Stimulated activated naive CD8-positive, alpha-beta T cell treated with anti-CD3 and anti-CD28 coated beads, Interleukin-15, Interleukin-2, amounts not matched to agents 100 ng/mL and 50 ng/mL, for 24 hours (primary cell): ENCODE measurements around the gene PTGES2.
"Not testable (repeated sequence)": the region's sequence is repeated elsewhere in the genome, so short reads cannot be mapped to it uniquely, and the experiment has no call there.

ENCODE experiments used
- H3K27ac Mint-ChIP-seq: one replicate; pipeline ENCODE4 v1.8.0; 2021; ENCODE audit warnings: mild to moderate bottlenecking, mixed read lengths
- H3K27me3 Mint-ChIP-seq: one replicate; pipeline ENCODE4 v1.8.0; 2021; ENCODE audit warnings: mixed read lengths
- H3K36me3 Mint-ChIP-seq: one replicate; pipeline ENCODE4 v1.8.0; 2021; ENCODE audit warnings: low read depth, mixed read lengths
- H3K4me1 Mint-ChIP-seq: one replicate; pipeline ENCODE4 v1.8.0; 2021; ENCODE audit warnings: low read depth, mixed read lengths
- H3K4me3 Mint-ChIP-seq: one replicate; pipeline ENCODE4 v1.8.0; 2021; ENCODE audit warnings: mild to moderate bottlenecking, mixed read lengths
- H3K9me3 Mint-ChIP-seq: one replicate; pipeline ENCODE4 v1.8.0; 2021; ENCODE audit warnings: mixed read lengths

The PTGES2 gene

DNA sequence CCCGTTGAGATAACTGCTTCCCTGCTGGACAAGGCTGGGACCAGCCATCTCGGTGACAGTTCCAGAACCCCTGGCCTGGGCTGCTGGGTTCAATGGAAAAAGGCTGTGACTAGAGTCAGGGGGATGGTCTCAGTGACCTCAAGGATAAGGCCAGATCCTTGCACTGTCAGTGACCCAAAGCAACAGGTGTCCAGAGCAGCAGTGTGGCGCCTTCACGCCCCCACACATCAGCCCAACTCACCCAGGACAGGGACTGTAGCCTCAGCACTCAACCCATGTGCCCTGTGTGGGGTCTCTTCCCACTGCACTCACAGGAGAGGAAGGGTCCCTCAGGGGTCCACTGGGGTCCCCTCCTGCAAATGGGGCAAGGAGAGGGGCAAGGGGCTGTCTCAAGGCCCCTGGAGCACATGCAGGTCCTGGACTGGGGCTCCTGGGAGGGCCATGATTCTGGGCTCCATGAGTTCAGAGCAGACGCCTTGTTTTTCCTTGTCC is 21.0 kb upstream of the PTGES2 start:
- no peaks in the 10 kb centered on the region for H3K36me3 Mint-ChIP-seq
- no peaks in the 10 kb centered on the region for H3K9me3 Mint-ChIP-seq
- H3K4me1 Mint-ChIP-seq: no peaks in the 10 kb centered on the region
- no peak overlapping the region for H3K27ac Mint-ChIP-seq
- H3K4me3 Mint-ChIP-seq: no peak overlapping the region
- H3K27me3 Mint-ChIP-seq: no peaks in the 10 kb centered on the region

DNA sequence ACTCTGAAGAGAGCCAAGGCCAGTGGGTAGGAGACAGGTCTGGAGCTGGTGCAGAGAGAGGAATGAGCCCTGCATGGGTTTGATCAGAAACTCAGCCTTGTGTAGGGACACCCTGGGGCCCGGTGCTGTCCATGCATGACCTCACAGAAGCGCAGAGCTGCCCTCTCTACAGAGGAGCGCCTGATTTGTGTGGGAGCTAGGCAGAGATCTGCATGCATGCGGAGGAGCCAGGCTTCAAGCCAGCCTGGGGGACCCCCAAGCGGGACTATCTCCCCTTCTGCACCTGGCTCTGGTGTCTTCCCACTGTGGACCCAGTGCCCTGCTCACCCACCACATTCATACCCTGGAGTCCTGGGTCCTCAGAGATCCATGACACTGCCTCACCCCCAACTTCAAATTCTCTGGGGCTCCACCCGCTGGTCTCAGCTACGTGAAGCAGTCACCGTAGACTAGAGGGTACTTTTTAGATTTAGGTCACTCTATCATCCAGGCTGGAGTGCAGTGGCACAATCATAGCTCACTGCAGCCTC is 19.1 kb upstream of the PTGES2 start:
- Mint-ChIP-seq H3K36me3 (no peaks in the 10 kb centered on the region), H3K9me3 (no peaks in the 10 kb centered on the region), H3K27ac (no peak overlapping the region), H3K4me3 (no peak overlapping the region), H3K4me1 (peaks cover 3% of the 10 kb centered on the region), H3K27me3 (no peaks in the 10 kb centered on the region)

DNA sequence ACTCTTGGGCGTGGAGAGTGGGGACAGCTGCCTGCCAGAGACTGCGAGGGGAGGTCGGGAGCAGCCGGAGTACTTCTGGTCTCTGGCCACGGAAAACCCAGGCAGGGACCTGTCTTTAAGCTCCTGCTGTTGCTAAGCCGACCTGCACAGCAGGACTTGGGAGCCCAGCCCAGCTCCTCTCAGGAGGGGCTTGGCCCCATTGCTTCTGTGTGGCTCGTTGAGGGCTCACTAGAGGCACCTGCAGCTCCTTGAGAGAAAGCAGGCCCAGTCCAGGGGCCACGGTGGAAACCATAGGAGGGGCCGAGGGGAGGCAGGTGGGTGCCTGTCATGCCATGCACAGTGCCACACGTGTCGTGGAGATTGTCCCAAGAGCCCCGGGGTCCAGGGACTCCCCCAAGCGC is 18.4 kb upstream of the PTGES2 start:
- no peak overlapping the region for H3K27ac Mint-ChIP-seq
- no peak overlapping the region for H3K4me3 Mint-ChIP-seq
- H3K36me3 Mint-ChIP-seq: no peaks in the 10 kb centered on the region
- peaks cover 3% of the 10 kb centered on the region for H3K4me1 Mint-ChIP-seq
- H3K27me3 Mint-ChIP-seq: no peaks in the 10 kb centered on the region
- no peaks in the 10 kb centered on the region for H3K9me3 Mint-ChIP-seq

DNA sequence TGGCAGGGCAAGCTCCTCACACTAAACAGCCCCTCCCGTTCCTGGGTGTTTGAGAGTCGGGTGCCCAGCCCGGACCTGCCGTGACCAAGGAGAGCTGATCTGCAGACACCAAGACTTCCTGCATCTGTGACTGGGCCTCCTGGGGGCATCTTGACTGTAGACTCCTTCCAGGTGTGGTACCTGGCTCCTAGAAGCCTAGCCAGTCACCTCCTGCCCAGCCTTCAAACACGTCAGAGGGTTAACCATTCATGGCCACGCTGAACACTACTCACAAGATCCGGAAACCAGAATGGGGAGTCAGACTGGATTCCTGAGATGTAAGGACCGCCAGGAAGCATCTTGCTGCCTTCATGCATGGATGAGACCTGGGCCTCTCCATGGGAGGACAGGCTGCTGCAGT is 18.0 kb upstream of the PTGES2 start:
- Mint-ChIP-seq H3K27ac (no peak overlapping the region), H3K36me3 (no peaks in the 10 kb centered on the region), H3K9me3 (no peaks in the 10 kb centered on the region), H3K4me3 (no peak overlapping the region), H3K27me3 (no peaks in the 10 kb centered on the region), H3K4me1 (peaks cover 3% of the 10 kb centered on the region)

DNA sequence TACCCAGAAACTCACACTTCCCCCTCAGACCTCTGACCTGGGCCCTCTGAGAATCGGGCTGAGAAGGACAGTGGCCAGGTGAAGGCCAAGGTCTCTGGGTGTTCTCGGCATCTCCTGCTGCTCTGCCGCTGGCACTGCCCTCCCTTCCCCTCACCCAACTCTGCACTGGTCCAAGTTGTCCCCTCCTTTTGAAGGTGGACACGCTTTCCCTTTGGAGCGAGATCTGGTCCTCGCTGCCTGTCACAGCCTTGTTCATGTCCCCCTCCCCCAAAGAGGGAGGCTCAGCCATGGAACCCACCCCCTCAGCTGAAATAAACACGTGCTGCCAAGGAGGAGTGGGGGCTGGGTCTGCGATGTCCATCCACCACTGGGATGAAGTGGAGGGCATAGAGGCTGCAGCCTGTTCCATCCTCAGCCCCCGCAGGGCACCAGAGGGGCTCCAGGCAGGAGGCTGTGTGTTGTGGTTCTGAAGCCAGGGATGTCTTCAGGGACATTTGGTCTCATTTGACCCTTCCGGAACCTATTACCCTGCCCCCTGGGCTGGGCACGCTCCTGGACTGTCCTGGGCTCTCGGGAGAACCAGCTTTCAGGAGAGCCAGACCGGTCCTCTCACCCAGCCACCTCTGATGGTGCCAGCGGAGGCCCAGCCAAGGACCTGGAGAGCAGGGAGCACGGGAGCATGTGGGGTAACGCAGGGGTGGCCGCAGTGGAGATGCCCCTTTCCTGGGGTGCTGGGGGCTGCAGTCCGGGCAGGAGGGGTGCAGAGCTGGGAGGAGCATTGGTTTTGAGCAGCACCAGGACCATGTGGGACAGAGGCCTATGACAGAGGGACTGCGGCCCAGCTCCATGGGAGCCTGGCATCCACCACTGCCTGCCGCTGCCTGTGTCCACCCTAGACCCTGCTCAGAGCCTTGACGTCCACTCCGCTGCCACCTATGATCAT is 17.0 kb upstream of the PTGES2 start:
- Mint-ChIP-seq H3K4me3 (no peak overlapping the region), H3K27ac (no peak overlapping the region), H3K9me3 (no peaks in the 10 kb centered on the region), H3K27me3 (no peaks in the 10 kb centered on the region), H3K36me3 (no peaks in the 10 kb centered on the region), H3K4me1 (peaks cover 3% of the 10 kb centered on the region)

DNA sequence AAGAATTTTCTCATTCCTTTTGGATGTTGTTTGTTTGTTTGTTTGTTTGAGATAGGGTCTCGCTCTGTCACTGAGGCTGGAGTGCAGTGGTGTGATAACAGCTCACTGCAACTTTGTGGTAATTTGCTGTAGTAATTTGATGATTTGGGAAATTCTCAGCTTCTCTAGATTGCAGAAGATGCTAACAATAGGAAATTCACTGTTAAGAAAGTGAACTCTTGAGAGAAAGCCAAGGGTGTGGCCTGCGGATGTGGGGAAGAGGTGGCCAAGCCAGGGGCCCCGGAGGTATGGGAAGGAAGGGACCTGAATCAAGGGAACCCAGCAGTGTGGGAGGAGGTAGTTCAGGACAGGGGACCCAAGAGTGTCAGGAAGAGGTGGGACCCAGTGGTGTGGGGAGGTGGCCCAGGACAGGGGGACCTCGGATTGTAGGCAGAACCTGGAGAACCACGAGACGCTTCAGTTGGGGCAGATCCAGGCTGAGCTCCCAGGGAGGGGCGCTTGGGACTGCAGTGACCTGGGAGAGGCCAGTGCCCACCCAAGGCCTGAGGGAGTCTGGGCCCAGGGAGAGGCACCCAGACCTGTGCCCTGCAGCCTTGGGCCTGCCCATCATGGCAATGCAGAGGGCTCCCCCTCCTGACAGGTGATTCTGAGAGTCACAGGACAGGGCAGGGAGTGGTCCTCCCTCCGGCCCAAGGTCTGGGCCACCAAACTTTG is 16.2 kb upstream of the PTGES2 start:
- no peak overlapping the region for H3K27ac Mint-ChIP-seq
- no peaks in the 10 kb centered on the region for H3K9me3 Mint-ChIP-seq
- peaks cover 3% of the 10 kb centered on the region for H3K4me1 Mint-ChIP-seq
- no peaks in the 10 kb centered on the region for H3K27me3 Mint-ChIP-seq
- no peaks in the 10 kb centered on the region for H3K36me3 Mint-ChIP-seq
- no peak overlapping the region for H3K4me3 Mint-ChIP-seq

DNA sequence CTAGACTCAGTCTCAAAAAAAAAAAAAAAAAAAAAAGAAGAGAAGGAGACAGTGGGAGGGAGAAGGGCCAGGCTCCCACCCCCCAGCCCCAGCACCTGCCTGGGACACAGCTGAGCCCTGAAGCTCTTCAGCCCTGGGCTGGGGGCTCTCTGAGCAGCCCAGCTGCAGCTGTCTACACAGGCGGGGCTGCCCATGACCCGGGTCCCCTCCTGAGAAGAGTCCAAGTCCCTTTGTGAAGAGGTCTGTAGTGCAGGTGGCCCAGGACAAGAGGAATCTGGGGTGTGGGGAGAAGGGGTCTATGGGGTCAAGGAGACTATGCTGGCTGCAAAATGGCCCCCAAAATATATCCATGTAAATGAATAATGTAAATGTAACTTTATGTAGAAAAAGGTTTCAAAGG is 15.1 kb upstream of the PTGES2 start:
- Mint-ChIP-seq H3K4me3 (no peak overlapping the region), H3K27ac (no peak overlapping the region), H3K4me1 (peaks cover 3% of the 10 kb centered on the region), H3K27me3 (no peaks in the 10 kb centered on the region), H3K9me3 (no peaks in the 10 kb centered on the region), H3K36me3 (no peaks in the 10 kb centered on the region)

DNA sequence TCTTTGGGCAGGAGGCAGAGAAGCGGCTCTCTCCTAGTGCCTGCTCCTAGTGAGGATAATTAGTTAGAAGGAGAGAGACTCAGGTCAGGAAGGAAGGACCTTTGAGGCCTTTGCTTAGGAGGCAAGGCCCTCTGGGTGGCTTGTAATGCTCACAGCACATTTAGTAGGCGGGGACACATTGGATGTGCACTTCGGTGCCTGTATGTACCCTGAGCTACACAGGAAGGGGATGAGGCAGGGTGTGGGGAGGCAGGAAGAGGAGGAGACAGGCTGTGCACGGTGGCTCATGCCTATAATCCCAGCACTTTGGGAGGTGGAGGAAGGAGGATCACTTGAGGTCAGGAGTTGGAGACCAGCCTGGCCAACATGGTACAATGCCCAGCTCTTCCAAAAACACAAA is 14.5 kb upstream of the PTGES2 start:
- Mint-ChIP-seq H3K4me3 (no peak overlapping the region), H3K9me3 (no peaks in the 10 kb centered on the region), H3K27ac (no peak overlapping the region), H3K4me1 (peaks cover 3% of the 10 kb centered on the region), H3K27me3 (no peaks in the 10 kb centered on the region), H3K36me3 (no peaks in the 10 kb centered on the region)

DNA sequence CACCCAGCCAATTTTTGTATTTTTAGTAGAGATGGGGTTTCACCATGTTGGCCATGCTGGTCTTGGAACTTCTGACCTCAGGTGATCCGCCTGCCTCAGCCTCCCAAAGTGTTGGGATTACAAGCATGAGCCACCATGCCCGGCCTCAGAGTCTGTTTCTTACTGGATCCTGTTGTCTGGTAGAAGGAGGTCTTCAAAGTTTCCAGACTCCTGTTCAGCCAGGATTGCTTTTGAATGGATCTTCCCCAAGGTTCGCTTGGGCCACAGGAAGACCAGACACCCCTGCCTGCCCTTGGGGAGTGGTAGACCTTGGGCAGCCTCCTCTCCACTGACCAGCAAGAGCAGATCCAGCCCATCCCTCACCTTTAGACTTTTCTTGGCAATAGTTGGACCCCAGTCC is 14.1 kb upstream of the PTGES2 start:
- H3K4me3 Mint-ChIP-seq: no peak overlapping the region
- no peak overlapping the region for H3K27ac Mint-ChIP-seq
- no peaks in the 10 kb centered on the region for H3K27me3 Mint-ChIP-seq
- no peaks in the 10 kb centered on the region for H3K9me3 Mint-ChIP-seq
- peaks cover 3% of the 10 kb centered on the region for H3K4me1 Mint-ChIP-seq
- no peaks in the 10 kb centered on the region for H3K36me3 Mint-ChIP-seq

DNA sequence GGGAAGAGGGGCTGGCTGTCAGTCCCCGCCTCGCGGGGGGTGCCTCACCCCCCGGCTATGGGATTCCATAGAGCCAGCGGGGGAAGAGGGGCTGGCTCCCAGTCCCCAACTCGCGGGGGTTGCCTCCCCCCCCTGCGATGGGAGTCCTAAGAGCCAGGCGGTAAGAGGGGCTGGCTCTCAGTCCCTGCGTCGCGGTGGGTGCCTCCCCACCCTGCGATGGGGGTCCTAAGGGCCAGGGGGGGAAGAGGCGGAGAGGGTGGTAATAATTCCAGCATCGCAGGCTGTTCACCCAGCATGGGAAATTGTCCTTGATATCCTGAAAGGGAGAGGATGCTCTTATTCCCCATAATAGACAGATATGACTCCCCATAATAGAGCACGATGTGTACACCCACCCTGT is 12.1 kb upstream of the PTGES2 start:
- H3K4me3 Mint-ChIP-seq: no peak overlapping the region
- peaks cover 3% of the 10 kb centered on the region for H3K4me1 Mint-ChIP-seq
- no peaks in the 10 kb centered on the region for H3K27me3 Mint-ChIP-seq
- no peaks in the 10 kb centered on the region for H3K36me3 Mint-ChIP-seq
- H3K27ac Mint-ChIP-seq: no peak overlapping the region
- no peaks in the 10 kb centered on the region for H3K9me3 Mint-ChIP-seq

DNA sequence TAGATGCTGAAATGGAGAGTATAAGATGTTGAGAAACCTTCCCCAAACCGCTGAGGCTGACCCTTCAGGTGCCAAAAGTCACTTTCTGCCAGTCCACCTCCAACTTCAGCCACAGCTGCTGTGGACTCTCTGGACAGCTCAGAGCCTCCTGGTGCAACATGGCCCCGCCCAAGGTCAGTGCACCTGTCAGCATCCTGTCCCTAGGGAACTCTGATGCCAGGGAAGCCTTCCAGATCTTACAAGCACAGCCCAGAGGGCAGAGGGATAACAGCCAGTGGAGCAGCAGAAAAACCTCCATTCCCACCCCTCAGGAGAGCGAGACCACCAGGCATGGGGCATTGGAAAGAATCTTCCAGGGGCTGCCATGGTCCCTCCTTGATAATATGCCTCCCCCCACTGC is 10.5 kb upstream of the PTGES2 start:
- peaks cover 3% of the 10 kb centered on the region for H3K4me1 Mint-ChIP-seq
- no peaks in the 10 kb centered on the region for H3K9me3 Mint-ChIP-seq
- H3K36me3 Mint-ChIP-seq: no peaks in the 10 kb centered on the region
- no peak overlapping the region for H3K27ac Mint-ChIP-seq
- H3K4me3 Mint-ChIP-seq: no peak overlapping the region
- H3K27me3 Mint-ChIP-seq: peaks cover 1% of the 10 kb centered on the region

DNA sequence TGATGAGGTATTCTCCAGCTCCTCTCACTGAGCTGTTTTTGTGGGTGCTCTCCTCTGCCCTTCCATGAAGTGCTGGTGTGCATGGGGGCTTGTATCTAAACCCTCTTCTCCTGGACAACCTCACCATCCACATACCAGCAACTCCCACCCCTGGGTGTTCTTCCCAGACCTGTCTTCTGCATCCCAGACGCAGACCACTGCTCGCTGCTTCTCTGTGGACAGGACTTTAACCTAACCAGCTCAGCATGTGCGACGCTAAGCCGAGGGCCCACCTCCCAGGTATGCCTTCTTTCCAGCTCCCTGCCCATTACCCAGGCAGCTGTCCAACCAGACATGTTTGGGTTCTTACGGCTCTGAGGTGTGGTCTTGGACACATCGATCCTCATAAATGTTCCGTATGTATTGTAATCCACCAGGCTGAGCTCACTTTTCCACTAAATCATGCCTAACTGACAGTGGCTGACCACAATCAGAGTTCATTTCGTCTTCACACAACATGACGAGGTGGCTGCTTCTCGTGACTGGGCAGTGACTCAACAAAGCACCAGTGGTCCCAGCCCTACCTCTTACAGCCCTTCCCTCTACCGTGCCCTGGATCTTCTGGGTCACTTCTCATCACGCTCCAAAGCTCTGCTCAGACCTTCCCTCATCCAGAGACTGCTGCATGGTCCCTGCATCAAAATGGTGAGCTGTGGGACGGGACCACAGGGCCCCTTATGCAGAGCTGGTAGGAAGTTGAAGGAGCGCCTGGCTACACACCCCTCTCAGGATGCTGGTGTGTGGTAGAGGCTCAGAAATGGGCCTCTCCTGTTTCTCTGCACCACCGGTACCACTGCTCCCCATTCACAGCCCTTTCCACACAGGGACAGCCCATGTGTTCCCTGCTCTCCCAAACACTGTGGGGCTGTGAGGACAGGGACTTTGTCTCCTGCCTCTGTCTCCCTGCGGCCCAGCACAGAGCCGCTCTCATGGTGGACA is 9.6 kb upstream of the PTGES2 start:
- H3K4me1 Mint-ChIP-seq: peaks cover 2% of the 10 kb centered on the region
- H3K4me3 Mint-ChIP-seq: no peak overlapping the region
- H3K9me3 Mint-ChIP-seq: no peaks in the 10 kb centered on the region
- H3K27me3 Mint-ChIP-seq: peaks cover 3% of the 10 kb centered on the region
- H3K36me3 Mint-ChIP-seq: no peaks in the 10 kb centered on the region
- H3K27ac Mint-ChIP-seq: no peak overlapping the region

DNA sequence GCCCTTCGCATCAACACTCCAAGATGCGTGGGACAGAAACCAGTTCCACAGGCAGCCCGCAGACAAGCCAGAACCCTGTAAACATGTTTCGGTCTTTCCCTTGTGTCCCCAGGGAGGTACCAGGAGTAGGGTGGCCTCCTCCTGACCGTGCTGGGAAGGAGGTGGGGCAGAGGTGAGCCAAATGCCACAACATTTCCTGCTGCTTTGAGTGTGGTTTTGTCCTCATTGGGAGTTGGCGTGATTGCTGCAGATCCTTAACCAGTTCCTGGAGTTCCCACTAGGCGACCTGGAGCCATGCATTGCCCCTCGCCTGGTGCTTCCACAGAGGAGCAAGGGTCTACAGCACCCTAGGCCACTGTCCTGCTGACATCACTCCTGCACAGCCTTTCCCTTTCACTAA is 8.0 kb upstream of the PTGES2 start:
- not testable (repeated sequence) for H3K4me1 Mint-ChIP-seq, H3K27me3 Mint-ChIP-seq, H3K4me3 Mint-ChIP-seq, H3K27ac Mint-ChIP-seq, H3K9me3 Mint-ChIP-seq, H3K36me3 Mint-ChIP-seq

DNA sequence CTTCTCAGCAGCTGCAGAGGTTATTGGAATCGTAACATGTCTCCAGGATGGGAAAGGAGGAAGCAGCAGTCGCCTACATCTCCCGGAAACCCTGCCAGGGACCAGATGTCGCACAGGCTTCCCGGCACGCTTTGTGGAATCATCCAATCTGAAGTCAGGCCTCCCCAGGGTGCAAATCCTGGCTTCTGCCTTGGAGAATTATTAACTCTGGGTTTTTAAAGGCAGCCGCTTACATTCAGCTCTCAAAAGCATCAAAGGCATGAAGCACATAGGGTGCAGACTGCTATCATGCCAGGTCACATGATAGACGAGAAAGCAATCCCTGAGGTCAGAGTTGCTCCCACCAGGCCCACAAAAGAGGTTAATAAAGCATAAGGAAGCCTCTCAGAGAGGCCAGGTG is 4.6 kb upstream of the PTGES2 start:
- not testable (repeated sequence) for H3K27ac Mint-ChIP-seq

More for the DNA sequence above, 4.6 kb upstream of the PTGES2 start:
- not testable (repeated sequence) for H3K9me3 Mint-ChIP-seq, H3K36me3 Mint-ChIP-seq, H3K4me3 Mint-ChIP-seq, H3K27me3 Mint-ChIP-seq
- peaks cover 20% of the 10 kb centered on the region for H3K4me1 Mint-ChIP-seq
